HG03175 (cell line): ENCODE data around the gene IGF1.
A peak's percentile ranks its signal among the peaks of the same experiment; 100 is the strongest.

Experiments
- ATAC-seq: cut with Tn5 transposase; IDR thresholded peaks from one replicate; pipeline ENCODE4 v1.9.1; 2021; ENCODE audit warnings: mild to moderate bottlenecking, moderate library complexity; ENCODE audit not compliant: unreplicated experiment

IGF1 gene

DNA sequence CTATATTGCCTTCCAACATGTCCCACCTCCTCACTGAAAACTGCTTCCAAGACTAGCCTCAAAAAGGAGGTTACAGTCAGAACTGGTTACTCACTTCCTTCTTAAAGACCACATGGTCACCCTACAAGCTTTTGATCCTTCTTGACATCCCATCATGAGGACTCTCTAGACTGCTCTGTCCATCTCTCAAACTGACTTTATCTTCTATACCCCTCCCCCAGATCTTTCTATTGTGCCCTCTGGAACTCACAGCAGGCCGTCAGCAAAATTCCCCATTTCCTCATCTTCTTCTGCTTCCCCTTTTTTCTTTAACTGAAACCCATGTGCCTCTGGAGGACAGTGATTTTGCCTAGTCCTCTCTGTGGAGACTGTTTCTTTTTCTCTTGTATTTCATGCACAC is 18.1 kb upstream of the IGF1 start:
- ATAC-seq: no peak

DNA sequence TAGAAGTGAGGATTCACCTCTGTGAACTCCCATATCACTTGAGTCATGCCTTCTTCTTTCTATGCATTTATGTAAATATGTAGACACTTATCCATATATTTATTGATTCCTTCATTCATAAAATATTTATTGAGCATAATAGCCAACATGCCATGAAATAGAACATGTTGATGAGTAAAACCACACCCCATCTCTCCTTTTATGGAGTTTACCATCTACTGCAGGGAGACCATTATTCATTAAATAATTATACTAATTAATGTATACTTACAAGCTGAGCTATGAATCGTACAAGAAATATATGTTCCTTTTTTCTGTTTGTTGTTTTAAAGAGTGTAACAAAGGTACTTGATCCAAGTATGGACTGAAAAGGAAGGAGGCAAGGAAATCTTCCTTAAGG is 17.4 kb upstream of the IGF1 start:
- ATAC-seq: no peak

DNA sequence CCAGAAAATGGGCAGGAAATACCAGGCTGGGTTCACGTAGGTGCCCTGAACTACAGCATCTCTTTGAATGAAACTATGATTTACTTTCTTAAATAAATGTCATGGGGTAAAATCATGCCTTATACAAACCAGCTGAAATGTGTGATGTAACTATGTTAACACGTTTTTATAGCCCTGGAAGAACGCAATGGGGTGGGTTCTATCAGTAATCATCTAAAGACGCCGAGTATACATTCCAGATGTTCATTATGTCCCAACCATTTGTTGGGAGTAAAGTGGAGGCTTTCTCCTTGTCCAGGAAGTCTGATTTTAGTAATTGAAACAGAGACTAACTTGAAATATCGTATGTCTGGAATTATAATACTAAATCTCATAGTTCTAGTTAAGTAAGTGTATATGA is 16.2 kb upstream of the IGF1 start:
- ATAC-seq: no peak

DNA sequence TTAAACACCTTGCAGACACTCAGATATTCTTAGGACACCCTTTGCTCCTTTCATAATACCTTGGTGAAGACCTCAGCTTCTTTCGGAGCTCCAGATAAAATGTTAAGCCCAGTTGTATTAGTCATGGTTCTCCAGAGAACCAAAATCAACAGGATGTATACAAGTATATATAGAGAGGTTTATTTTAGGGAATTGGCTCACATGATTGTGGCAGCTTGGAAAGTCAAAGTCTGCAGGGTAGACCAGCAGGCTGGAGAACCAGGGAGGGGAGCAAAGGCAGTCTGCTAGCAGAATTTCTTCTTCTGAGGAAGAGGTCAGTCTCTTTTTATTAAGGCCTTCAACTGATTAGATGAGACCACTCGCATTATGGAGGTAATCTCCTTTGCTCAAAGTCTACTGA is 6.9 kb upstream of the IGF1 start:
- no peak for ATAC-seq

DNA sequence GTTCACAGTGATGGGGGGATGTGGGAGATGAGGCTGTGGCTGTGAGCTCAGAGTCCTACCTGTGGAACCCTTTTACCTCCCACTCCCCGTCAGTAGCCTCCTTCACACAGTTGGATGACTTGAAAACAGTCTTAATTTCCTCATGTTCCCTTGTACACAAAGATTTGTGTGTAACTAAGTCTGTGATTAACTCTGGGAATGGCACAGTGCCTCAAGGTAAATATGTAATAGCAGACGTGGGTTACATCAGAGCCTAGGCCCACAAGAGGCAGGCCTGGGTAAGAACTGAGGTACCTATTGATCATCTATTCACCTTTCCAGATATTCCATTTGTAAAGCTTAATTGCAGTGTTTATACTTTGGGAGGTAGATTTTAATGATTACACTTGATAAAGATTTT is 5.8 kb upstream of the IGF1 start:
- ATAC-seq: no peak

DNA sequence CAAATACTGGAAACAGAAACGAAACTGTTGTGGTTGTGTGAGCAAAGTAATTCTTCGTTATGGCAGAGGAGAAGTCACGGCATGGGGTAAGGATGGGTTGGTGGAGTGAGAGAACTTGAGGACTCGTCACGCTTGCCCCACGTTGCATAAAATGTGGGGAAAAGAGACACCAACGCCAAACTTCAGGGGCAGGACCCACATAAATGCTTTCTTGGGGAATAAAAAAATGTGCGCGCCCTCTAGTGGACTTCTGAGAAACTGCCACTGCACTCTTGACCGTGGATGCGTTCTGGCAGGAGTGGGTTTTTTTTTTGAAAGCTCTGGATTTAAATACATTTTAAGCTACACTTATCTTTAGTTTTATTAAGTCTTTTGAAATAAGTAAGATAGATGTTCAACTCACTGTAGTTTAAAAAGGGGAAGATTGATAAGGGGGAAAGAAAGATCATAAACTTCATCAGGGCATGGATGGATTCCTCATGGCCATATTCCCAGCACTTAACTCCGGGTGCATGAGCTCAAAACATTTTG is 4.1 kb upstream of the IGF1 start:
- peak; percentile 67 for ATAC-seq

DNA sequence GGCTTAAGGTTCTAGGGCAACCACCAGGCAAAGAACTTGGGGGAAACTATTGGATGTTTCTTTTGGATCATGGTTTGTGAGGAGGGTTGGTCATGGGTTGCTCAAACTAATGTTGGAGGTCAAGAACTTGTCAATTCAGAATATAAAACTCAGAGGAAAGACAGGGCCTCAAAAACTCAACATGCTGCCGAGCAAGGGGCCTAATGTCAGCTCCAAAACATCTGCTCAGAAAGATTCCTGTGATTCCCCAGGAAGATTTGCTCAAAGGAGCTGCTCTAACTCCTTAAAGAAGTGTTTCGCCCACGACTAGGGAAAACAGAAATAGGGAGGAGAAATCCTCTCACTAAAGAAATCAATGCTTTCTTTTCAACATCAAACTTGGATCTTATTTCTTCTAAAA is 3.7 kb upstream of the IGF1 start:
- ATAC-seq: no peak

DNA sequence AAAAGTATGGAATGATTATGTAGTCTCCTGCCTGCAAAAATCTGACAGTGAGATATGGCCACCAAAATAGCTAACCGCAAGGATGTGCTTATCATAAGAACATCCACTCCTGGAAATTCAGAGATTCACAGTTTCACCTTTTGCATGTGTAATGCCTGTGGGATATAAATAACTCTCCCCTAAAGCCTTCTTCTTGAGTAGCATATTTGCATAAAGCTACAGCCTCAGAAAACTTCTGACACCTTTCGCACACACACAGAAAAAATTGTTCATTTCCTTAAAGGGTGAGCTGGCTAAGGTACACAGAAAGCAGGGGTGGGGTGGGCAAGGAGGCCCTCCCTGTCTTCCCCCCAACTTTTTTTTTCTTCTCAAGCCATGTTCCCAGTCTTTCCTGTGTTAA is 3.1 kb upstream of the IGF1 start:
- peak; percentile 70 for ATAC-seq

DNA sequence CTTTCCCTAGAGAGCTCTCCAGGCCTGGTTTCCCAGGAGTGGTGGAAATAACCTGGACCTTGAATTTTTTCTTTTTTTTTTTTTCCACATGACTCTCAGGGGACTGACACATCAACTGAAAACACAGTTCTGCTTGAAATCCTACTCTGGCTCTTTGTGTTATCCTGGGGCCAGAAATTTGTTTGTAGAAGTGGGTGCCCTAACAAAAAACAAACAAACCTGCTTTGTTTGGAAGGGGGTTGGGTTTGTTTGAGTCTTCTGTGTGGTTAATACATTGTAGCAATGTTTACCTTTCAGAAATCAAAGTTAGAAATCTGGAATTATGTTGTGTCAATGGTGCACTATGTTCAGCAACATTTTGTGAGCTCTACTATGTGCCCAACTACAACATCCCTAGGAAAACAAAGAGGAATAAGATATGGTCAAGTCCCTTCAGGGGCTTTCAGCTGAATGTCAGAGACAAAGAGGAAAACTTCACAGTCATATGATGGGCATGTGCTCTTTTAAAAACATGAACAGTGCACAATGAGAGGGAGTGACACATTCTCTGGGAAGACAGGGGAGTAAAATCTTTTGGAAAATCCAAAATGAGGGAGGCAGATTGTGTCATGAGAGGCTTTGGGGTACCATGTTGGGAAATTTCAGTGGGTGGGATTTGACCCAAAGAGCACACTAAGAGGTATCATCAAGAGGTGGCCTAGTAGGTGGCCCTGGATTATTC is 1.5 kb upstream of the IGF1 start:
- ATAC-seq: no peak

DNA sequence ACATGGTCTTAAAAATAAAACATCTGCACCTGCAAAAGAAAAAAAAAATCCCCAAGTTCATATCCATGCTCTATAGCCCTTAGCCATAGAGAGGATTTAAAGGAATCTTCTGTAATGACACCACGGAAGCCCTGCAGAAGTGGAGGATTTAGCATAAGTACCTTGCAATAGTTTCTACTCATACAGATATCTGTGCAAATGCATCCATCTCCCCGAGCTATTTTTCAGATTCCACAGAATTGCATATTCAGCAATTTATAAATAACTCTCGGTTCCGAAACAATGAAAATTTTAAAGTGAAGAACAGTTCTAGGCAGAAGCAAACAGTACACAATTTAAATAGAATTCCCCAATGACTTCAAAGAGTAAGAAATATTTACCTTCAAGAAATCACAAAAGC is 424 bp downstream of the IGF1 start:
- no peak for ATAC-seq

DNA sequence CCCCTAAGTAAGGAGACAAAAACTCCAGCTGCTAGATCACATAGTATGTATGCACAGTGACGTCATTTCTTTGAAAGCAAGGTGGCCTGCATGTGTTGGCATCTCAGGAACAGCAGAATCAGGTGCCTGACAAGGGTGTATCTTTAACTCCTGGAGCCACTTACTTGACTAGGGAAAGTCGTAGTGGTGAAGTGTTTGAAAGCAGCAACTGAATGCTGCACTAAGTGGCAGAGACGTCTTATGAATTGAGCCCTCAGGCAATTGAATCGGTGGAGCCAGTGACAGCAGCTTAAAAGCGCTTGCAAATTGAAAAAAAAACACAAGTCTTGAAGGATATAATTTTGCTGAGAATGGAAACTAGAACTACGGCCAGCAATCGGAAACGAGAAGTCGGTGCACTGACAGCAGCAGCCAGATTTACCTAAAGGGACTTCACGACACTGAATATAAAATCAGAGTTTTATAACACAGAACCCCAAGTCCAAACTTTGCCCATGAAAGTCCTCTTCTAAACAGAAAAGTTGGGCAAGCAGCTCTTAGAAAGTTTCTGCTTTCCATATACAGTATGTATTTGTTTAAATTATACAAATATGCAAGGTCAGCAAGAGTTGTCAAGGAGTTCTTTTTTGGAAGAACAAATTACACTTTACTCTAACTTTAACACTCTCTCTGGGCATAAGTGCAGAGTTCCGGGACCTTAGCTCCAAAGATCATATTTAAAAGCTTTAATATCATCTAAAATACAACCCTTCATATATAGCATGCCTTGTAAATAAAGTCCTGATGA is 1.1 kb downstream of the IGF1 start:
- ATAC-seq: peak; percentile 38

DNA sequence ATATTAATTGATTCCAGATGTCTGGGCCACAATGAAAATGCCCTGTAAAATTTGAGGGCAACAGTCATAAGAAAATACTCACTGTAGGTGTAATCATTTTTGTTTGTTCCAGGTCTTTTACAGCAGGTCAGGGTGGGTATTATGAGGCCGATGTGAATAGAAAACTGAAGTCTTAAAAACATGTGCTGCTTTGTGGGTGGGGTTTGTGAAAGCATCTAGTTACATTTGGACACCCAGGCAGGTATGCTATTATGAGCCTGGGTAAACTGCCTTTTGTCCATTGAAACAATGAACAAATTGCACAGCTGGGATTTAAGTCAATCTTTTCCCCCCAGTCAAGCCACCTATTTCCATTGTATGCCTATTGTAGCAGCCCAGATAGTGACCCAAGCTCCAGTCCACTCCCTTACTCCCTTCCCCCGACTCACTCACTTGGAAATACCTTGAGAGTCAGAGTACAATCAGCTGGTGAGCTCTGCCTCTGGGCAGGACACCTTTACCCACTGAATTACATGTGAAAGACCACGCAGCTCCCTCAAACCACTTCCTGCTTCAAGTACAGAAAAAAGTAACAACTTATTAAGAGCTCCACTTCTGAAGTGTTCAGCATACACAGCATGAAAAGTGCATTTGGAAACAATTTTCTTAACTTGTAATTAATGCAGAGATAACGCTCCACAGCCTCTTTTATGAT is 1.8 kb downstream of the IGF1 start:
- peak; percentile 68 for ATAC-seq

DNA sequence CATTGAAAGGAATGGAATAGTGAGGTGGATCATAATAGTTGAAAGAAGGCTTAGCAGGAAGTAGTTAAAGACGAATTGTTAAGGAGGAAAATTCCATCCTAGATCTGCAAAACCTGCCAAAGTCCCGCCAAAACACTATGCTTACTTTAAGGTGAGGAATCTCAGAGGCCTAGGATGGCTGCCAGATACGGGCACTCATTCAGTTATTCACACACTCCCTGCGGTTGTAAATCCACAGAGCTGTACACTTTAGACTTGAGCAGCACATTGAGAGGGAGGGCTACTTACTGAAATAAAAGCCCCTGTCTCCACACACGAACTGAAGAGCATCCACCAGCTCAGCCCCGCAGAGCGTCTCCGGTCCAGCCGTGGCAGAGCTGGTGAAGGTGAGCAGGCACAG is 5.0 kb downstream of the IGF1 start:
- no peak for ATAC-seq

DNA sequence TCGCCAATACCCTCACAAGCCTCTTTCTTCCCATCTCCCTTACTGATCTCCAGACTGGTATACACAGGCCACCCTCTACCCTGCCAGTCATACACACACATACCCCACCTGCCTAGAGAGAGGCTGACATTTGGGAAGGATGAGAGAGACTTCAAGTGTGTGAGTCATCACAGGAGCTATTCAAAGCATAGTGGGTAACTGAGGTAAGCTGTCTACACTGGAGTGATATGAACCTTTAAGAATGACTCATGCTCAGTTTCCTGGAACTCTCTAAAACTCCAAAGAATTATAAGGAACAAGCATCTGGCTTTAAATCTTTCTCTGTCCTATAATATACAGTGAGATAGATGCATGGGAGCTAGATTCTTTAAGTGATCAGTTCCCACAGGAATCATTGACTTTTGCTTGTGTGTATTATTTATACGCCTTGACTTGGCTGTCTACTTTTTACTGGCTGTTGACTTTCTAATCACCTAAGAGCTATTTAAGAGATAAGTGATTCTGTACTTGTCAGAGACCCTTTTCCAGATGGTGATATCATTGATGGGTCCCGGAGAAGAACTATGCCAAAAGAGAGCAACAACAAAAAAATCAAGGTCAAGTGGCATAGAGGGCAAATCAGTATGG is 5.8 kb downstream of the IGF1 start:
- ATAC-seq: no peak

DNA sequence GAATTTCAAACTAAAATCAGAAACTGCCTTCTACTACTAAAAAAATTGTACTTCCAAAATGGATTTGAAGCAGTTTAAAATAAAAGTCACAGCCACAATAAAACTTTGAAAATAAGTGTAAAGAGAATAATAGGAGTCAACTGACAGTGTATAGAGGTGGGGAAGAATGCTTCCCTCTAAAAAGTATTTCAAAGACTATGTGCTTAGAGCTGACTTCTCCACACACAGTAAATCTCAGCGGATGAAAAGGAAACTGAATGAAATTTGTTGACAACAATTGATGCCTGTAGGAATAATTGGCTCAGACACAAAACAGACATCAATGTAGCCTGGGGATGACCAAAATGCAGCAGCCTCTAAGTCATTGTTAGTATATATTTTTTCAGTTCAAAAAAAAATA is 7.9 kb downstream of the IGF1 start:
- no peak for ATAC-seq

DNA sequence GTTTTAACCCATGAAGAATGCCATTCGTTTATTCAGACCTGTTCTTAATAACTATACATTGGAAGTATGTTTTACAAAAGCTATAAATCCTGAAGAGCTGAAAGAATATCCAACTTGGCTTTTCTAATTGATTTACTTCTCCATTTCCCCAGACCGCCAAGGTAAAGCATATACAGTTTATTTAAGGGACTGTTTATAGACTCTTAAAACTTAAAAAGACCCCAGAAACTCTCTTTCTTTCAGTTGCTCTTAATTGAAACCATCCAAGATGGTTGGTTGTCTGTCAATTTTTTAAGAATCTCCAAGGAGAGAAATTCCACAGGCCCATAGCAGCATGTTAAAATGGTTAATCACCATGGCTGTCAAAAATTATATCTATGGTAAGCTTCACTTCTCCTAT is 8.8 kb downstream of the IGF1 start:
- ATAC-seq: no peak

DNA sequence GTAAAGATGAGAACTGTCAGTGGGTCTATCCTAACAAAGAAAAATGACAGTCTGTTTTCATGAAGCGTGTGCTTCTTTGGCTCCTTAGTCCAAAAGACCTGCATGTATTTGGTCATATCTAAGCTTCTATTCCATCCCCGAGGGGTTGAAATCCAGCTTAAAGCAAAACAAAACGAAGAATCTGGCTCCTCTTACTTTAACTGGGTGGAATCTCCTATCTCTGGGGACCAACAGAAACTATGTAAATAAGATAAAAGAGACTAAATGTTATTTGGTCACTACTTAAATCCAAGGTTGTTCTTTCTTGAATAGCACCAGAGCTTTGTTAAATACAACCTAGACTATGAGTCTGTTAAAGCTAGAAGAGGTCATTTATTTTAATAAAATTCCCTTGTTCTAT is 9.4 kb downstream of the IGF1 start:
- no peak for ATAC-seq

DNA sequence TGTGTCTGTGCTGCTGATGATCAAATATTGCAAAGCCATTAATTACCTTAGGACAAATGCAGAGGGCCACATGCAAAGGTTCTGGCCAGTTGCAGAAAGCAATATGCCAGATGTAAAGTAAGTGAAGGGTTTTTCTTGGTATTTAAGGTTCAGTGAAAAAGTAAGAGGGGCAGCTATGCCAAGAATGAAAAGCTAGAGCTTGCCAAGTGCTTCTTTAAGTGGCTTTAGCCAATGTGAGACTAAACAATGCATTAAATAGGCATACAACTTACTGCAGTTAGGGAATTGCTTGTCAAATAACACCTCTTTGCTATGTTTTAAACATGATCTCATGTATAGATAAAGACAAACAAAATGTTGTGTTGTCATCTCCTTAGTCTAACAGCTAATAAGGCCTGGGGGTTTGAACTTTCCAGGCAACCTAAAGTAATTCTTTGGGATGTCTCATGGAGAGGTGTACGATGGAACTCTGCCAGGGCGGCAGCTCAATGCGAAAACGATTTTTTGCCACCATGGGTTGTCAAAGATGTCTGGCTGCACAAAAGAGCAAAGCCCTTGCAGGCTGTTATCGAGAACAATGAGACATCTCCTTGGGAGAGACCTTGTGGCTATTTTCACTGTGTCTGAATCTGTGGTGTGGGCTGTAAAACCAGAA is 12.0 kb downstream of the IGF1 start:
- no peak for ATAC-seq

DNA sequence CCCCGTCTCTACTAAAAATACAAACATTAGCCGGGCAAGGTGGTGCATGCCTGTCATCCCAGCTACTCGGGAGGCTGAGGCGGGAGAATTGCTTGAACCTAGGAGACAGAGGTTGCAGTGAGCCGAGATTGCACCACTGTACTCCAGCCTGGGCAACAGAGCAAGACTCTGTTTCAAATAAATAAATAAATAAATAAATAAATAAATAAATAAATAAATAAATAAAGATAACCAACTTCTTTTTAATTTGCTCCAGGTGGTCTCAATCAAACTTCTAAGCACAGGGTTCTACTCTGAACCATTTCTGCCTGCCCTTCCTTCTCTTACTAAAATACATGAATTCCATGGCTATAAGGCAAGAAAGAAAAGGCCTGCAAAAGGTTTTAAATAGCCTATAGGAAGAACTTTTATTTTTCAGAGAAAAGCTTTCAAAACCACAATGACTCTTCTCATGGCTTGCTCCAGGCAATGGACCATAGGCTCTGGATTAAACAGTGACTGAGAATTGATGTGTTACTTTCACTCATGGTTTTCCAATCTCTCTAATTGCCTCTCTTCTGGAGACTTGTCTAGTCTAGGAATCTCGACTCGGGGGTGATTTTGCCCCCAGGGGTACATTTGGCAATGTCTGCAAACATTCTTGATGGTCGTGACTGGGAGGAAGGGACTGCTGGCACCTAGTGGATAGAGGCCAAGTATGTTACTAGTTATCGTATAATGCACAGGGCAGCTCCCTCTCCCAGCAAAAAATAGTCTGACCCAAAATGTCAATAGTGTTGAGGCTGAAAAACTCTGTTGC is 14.4 kb downstream of the IGF1 start:
- no peak for ATAC-seq

DNA sequence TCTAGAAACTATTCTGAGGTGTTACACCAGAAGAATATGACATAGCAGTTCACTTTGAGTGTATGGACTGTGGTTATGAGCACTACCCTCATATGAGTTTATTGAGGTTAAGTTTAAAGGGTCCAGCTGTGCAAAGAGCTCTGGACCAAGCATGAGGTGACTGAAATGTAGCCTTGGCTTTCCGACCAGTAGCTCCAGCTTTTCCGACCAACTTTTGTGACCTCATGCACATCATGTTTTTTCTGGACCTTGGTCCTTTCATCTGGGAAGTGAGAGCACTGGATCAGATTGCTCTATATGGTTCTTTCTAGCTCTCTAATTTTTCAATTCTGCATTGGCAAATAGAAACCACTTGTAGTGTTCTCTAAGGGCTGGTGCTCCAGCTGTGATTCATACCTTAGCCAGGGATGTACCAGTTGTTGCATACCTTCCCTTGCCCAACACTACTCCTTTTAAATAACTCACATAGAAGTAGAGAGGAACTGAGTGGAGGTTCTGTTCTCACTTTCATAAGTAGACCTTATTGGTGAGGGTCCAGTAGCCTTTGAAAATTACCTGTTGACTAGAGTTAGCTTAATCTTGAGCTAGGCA is 16.6 kb downstream of the IGF1 start:
- ATAC-seq: no peak
